HepG2 (cell line): ENCODE measurements around the gene CDKN1A. TPM values are rescaled to one million over a fixed set of nuclear protein-coding genes. Genes with fewer than 3 reads are reported as not detected.
A peak's percentile ranks its signal among the peaks of the same experiment; 100 is the strongest.

Experiments used
- BHLHE40 ChIP-seq: IDR thresholded peaks from 2 replicates; pipeline ENCODE4 v1.6.1; 2011; ENCODE audit warnings: low read length, improper control_type of control experiment
- BORCS8-MEF2B ChIP-seq: sonication (generic); formaldehyde crosslinking; IDR thresholded peaks from 2 replicates; pipeline ENCODE4 v1.8.0; 2022; ENCODE audit warnings: mild to moderate bottlenecking, missing genetic modification reagents
- EHMT2 ChIP-seq: fragments of 200-600 bp; sonication (generic); IDR thresholded peaks from 2 replicates; pipeline ENCODE4 v1.7.0; 2017; ENCODE audit warnings: antibody characterized with exemption, low read depth, low read length, borderline replicate concordance
- ERF ChIP-seq: IDR thresholded peaks from 2 replicates; pipeline ENCODE4 v1.6.1; 2018; ENCODE audit warnings: missing biosample characterization, missing genetic modification reagents
- GATAD2A ChIP-seq: IDR thresholded peaks from 2 replicates; pipeline ENCODE4 v1.6.1; 2016
- GTF2F1 ChIP-seq: fragments of 150-350 bp; IDR thresholded peaks from 2 replicates; pipeline ENCODE4 v1.6.1; 2014; ENCODE audit warnings: low read length
- HNF1B ChIP-seq: sonication (generic); formaldehyde crosslinking; IDR thresholded peaks from 2 replicates; pipeline ENCODE4 v1.5.1; 2020; ENCODE audit warnings: mild to moderate bottlenecking, moderate library complexity, missing genetic modification reagents
- HNRNPL ChIP-seq: fragments of 200-400 bp; formaldehyde crosslinking; IDR thresholded peaks from 2 replicates; pipeline ENCODE4 v1.6.1; 2017; ENCODE audit warnings: mild to moderate bottlenecking, low read depth, low read length
- HNRNPLL ChIP-seq: fragments of 200-400 bp; formaldehyde crosslinking; IDR thresholded peaks from 2 replicates; pipeline ENCODE4 v1.6.1; 2017; ENCODE audit warnings: mild to moderate bottlenecking, low read depth, low read length; ENCODE audit not compliant: poor library complexity, severe bottlenecking
- KAT8 ChIP-seq: IDR thresholded peaks from 2 replicates; pipeline ENCODE4 v1.6.1; 2016; ENCODE audit warnings: missing genetic modification reagents, missing compliant biosample characterization
- NCOR1 ChIP-seq: fragments of 200-600 bp; sonication (generic); IDR thresholded peaks from 2 replicates; pipeline ENCODE4 v1.7.0; 2017; ENCODE audit warnings: antibody characterized with exemption, low read length, borderline replicate concordance
- NR2C2 ChIP-seq: sonication (generic); formaldehyde crosslinking; IDR thresholded peaks from 2 replicates; pipeline ENCODE4 v1.4.0; 2020; ENCODE audit warnings: missing genetic modification reagents, mild to moderate bottlenecking, moderate library complexity, borderline replicate concordance
- PRDM4 ChIP-seq: sonication (generic); formaldehyde crosslinking; IDR thresholded peaks from 2 replicates; pipeline ENCODE4 v1.9.0; 2021; ENCODE audit warnings: missing genetic modification reagents, borderline replicate concordance
- PTBP1 ChIP-seq: fragments of 200-400 bp; formaldehyde crosslinking; IDR thresholded peaks from 2 replicates; pipeline ENCODE4 v1.6.1; 2018; ENCODE audit warnings: low read length, low read depth; ENCODE audit not compliant: poor library complexity, severe bottlenecking
- SAP130 ChIP-seq: IDR thresholded peaks from 2 replicates; pipeline ENCODE4 v1.6.1; 2016; ENCODE audit warnings: low read depth
- SATB2 ChIP-seq: sonication (generic); formaldehyde crosslinking; IDR thresholded peaks from 2 replicates; pipeline ENCODE4 v1.5.0; 2020; ENCODE audit warnings: missing genetic modification reagents
- SIX4 ChIP-seq: sonication (generic); formaldehyde crosslinking; IDR thresholded peaks from 2 replicates; pipeline ENCODE4 v1.4.0; 2020; ENCODE audit warnings: missing genetic modification reagents
- SP2 ChIP-seq: sonication (generic); formaldehyde crosslinking; IDR thresholded peaks from 2 replicates; pipeline ENCODE4 v1.5.1; 2020; ENCODE audit warnings: mild to moderate bottlenecking, missing genetic modification reagents
- TBX2 ChIP-seq: sonication (generic); formaldehyde crosslinking; IDR thresholded peaks from 2 replicates; pipeline ENCODE4 v1.5.0; 2020; ENCODE audit warnings: missing genetic modification reagents, mild to moderate bottlenecking, borderline replicate concordance
- ZFAT ChIP-seq: sonication (generic); formaldehyde crosslinking; conservative IDR thresholded peaks from 2 replicates; pipeline ENCODE4 v1.8.1; 2023; ENCODE audit warnings: missing genetic modification reagents, inconsistent platforms
- ZFP36 ChIP-seq: fragments of 150-350 bp; IDR thresholded peaks from 2 replicates; pipeline ENCODE4 v1.6.1; 2018; ENCODE audit warnings: borderline replicate concordance, low read length, low read depth; ENCODE audit not compliant: partially characterized antibody
- ZNF253 ChIP-seq: sonication (generic); formaldehyde crosslinking; IDR thresholded peaks from 2 replicates; pipeline ENCODE4 v1.8.0; 2022; ENCODE audit warnings: mild to moderate bottlenecking, missing genetic modification reagents, borderline replicate concordance
- ZNF362 ChIP-seq: sonication (generic); formaldehyde crosslinking; IDR thresholded peaks from 2 replicates; pipeline ENCODE4 v1.4.0; 2020; ENCODE audit warnings: missing genetic modification reagents, mild to moderate bottlenecking, borderline replicate concordance
- ZNF431 ChIP-seq: sonication (generic); formaldehyde crosslinking; IDR thresholded peaks from 2 replicates; pipeline ENCODE4 v1.9.0; 2022; ENCODE audit warnings: missing genetic modification reagents, low read depth, mild to moderate bottlenecking, borderline replicate concordance
- ZNF777 ChIP-seq: sonication (generic); formaldehyde crosslinking; IDR thresholded peaks from 2 replicates; pipeline ENCODE4 v1.4.0; 2020; ENCODE audit warnings: missing genetic modification reagents
- ZNF788 ChIP-seq: sonication (generic); formaldehyde crosslinking; IDR thresholded peaks from 2 replicates; pipeline ENCODE4 v1.5.0; 2020; ENCODE audit warnings: mild to moderate bottlenecking, missing genetic modification reagents, borderline replicate concordance
- polyA plus RNA-seq, 8 experiments: library from polyadenylated mRNA; depleted of rRNA in 3 of 8; stranded (reverse) in 7 of 8; unstranded in 1 of 8; fragments of >200 nt; fragmentation: Illumina TruSeq in 4 of 8; extraction: Trizol in 4 of 8; gene quantifications; 2 replicates each; pipeline versions ENCODE4 v1.2.1 to v1.2.3, GENCODE V29; 2011 to 2016; ENCODE audit warnings: low read depth in 4 of 8, missing spikeins in 1 of 8, mixed read lengths in 1 of 8; ENCODE audit not compliant: insufficient read depth in 1 of 8
- total RNA-seq, 5 experiments: library from RNA; depleted of rRNA; stranded (reverse); fragments of >200 nt; fragmentation: Illumina TruSeq; extraction: Trizol; gene quantifications; 2 replicates each; pipeline ENCODE4 v1.2.3, GENCODE V29; 2016; ENCODE audit warnings: low read depth in 1 of 5

CDKN1A gene
- total and polyA plus RNA-seq, 2 of the 13 experiments (the other 11 are each of a cell fraction or from before 2014, with no cell fraction given) = 60.7 to 92.1 TPM

- TF ChIP-seq PRDM4 (CRISPR knock-in tag) (no peak), HNRNPL (peak; percentile 78), GATAD2A (peak; percentile 88), BORCS8-MEF2B (peak; percentile 100), ZNF777 (no peak), ZFAT (CRISPR knock-in tag) (no peak), HNRNPLL (no peak), BHLHE40 (peak; percentile 30; the same call in 1 of the 2 replicates), NCOR1 (peak; percentile 94), SAP130 (CRISPR knock-in tag) (peak; percentile 75), NR2C2 (CRISPR knock-in tag) (peak; percentile 81), GTF2F1 (no peak), TBX2 (CRISPR knock-in tag) (peak; percentile 100), SATB2 (CRISPR knock-in tag) (no peak), ZNF431 (no peak; the same call in none of the 2 replicates), ZNF788 (peak; percentile 95; the same call in 1 of the 2 replicates), EHMT2 (no peak), KAT8 (no peak; the same call in 1 of the 2 replicates), ZFP36 (peak; percentile 88), ZNF362 (CRISPR knock-in tag) (peak; percentile 65; the same call in 1 of the 2 replicates), ZNF253 (CRISPR knock-in tag) (no peak; the same call in 1 of the 2 replicates), SP2 (no peak), SIX4 (CRISPR knock-in tag) (no peak; the same call in 1 of the 2 replicates), HNF1B (CRISPR knock-in tag) (peak; percentile 63; the same call in 1 of the 2 replicates), PTBP1 (no peak), ERF (CRISPR knock-in tag) (peak; percentile 44; the same call in 1 of the 2 replicates)
These were observed 5.3 kb downstream of the CDKN1A start (continued) for GRCh38 chr6:36683656-36684446.
